GM10248 (cell line): ENCODE measurements around the gene MS4A8.
A peak's percentile ranks its signal among the peaks of the same experiment; 100 is the strongest.

Experiments
- CTCF ChIA-PET: fragments of 300-600 bp; sonication (Branson Sonifier 250); formaldehyde crosslinking; extraction: SDS; loops from one replicate; lab custom pipeline; 2021; ENCODE audit warnings: antibody characterized with exemption; lab: Yijun Ruan, JAX
- POLR2A ChIA-PET: fragments of 350-650 bp; sonication (Branson Sonifier 250); formaldehyde crosslinking; extraction: SDS; loops from one replicate; lab custom pipeline; 2020; ENCODE audit warnings: antibody characterized with exemption; lab: Yijun Ruan, JAX
- DNase-seq: peaks from one replicate; pipeline ENCODE4 v3.0.0; 2012; ENCODE audit errors: extremely low spot score
- TF ChIP-seq, protein P1 (sequence below): IDR thresholded peaks from 2 replicates; pipeline ENCODE4 v1.5.1; 2012; ENCODE audit warnings: mild to moderate bottlenecking, low read depth; ENCODE audit errors: extremely low read depth, missing control alignments, control extremely low read depth

MS4A8 gene

GRCh38 chr11:60691661-60692060 is 7.8 kb upstream of the MS4A8 start:
- CTCF ChIA-PET = interaction anchor here (0.8 to 2.1 kb wide), 3 partner anchors 10 to 427 kb away, joined by 3 to 6 read pairs (median 3); no protein-coding TSS in a partner anchor
- no peak for DNase-seq
- POLR2A ChIA-PET = no interaction called here
- TF ChIP-seq, protein P1, sequence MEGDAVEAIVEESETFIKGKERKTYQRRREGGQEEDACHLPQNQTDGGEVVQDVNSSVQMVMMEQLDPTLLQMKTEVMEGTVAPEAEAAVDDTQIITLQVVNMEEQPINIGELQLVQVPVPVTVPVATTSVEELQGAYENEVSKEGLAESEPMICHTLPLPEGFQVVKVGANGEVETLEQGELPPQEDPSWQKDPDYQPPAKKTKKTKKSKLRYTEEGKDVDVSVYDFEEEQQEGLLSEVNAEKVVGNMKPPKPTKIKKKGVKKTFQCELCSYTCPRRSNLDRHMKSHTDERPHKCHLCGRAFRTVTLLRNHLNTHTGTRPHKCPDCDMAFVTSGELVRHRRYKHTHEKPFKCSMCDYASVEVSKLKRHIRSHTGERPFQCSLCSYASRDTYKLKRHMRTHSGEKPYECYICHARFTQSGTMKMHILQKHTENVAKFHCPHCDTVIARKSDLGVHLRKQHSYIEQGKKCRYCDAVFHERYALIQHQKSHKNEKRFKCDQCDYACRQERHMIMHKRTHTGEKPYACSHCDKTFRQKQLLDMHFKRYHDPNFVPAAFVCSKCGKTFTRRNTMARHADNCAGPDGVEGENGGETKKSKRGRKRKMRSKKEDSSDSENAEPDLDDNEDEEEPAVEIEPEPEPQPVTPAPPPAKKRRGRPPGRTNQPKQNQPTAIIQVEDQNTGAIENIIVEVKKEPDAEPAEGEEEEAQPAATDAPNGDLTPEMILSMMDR = no peak

- ChIA-PET POLR2A (no interaction called here), CTCF (interaction anchor here (0.7 to 2.4 kb wide), 6 partner anchors 53 to 337 kb away, joined by 3 to 19 read pairs (median 6); no protein-coding TSS in a partner anchor)
- DNase-seq = no peak
- TF ChIP-seq, protein P1 = no peak
Measured at GRCh38 chr11:60699936-60700335, 524 bp downstream of the MS4A8 start.

DNA sequence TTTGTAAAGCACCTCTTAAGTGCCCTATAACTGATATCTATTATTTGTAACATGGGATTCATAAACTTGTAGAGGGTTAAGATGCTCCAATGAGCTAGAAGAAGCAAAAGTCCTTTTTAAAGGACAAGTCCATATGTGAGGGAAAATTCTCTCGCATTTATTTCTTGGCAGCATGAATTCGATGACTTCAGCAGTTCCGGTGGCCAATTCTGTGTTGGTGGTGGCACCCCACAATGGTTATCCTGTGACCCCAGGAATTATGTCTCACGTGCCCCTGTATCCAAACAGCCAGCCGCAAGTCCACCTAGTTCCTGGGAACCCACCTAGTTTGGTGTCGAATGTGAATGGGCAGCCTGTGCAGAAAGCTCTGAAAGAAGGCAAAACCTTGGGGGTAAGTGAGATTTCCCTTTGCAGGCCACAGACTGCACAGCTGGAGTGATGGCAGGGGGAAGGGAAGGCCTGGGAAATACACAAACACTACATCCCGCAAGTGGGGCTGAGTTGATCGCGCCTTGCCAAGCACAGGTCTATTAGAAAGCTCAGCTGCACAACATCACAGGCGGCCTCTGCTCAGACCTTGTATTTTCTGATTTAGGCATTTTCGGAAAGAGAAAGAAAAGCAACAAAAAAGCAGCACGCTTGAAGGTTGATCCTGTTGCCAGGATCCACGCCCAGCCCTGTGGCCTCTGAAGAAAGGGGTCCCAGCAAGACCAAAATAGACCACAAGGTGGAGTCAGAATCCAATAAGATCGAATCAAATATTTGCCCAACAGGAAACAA is 1.5 kb downstream of the MS4A8 start:
- peak; percentile 45 for DNase-seq
- TF ChIP-seq, protein P1 = peak; percentile 43
- CTCF ChIA-PET = interaction anchor here (0.9 to 2.4 kb wide), 10 partner anchors 9 to 338 kb away, joined by 3 to 19 read pairs (median 4); no protein-coding TSS in a partner anchor
- POLR2A ChIA-PET = no interaction called here

DNA sequence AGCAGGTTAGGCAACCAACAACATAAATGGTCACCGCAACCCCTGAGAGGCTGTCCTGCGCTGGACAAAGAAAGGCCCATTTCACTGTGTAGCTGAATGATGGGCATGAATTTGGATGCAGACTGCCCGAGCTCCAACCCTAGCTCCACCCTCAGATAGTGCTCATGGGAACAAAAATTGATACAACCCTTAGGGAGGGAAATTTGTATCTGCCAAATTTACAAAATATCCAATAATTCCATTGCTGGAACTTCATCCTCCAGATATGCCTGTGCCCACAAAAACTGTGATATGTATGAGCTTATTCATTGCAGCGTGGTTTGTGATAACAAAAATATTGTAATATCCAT is 2.0 kb downstream of the MS4A8 start:
- TF ChIP-seq, protein P1 = no peak
- no peak for DNase-seq
- ChIA-PET POLR2A (no interaction called here), CTCF (interaction anchor here (0.9 to 2.4 kb wide), 11 partner anchors 10 to 198 kb away, joined by 3 to 19 read pairs (median 4); no protein-coding TSS in a partner anchor)

DNA sequence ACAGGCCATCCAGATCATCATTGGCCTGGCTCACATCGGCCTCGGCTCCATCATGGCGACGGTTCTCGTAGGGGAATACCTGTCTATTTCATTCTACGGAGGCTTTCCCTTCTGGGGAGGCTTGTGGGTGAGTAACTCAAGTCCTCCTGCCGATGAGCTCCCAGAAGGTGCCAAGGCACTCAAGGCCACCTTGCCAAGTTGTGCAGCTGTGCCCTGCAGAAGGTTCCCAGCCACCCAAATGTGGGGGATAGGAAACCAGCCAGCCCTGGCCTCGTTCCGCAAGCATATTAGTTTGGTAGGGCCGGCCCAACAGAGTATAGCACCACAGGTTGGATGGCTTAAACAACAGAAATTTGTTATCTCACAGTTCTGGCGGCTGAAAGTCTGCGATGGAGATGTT is 4.0 kb downstream of the MS4A8 start:
- ChIA-PET CTCF (interaction anchor here (2.0 to 2.1 kb wide), 2 partner anchors 43 to 59 kb away, joined by 4 to 11 read pairs; no protein-coding TSS in a partner anchor), POLR2A (no interaction called here)
- DNase-seq = no peak
- TF ChIP-seq, protein P1 = no peak

DNA sequence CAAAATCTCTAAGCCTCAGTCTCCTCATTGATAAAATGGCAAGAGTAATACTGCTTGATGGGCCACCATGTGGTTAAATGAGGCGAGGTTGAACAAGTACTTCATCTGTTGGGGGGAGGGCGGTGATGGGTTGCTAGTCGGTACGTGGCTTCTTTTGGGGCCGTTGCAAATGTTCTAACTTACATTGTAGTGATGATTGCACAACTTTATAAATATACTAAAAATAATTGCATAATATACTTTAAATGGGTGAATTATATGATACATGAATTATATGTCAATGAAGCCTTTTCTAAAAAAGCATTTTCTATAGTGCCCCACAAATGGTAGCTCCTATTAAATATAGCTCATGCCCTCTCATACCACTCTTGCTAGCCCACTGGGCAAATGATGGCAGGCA is 6.5 kb downstream of the MS4A8 start:
- ChIA-PET CTCF (interaction anchor here (1.9 kb wide), 1 partner anchor 57 kb away, joined by 5 read pairs; no protein-coding TSS in a partner anchor), POLR2A (no interaction called here)
- TF ChIP-seq, protein P1 = no peak
- no peak for DNase-seq
